MCF 10A (cell line): Measurements from ENCODE around the gene TMEM150C. TPM values are rescaled to one million over a fixed set of nuclear protein-coding genes. Genes with fewer than 3 reads are reported as not detected.

Source experiments
- BruUV-seq: library from RNA; stranded (reverse); fragments of 400-500 nt; replicated peaks from 2 replicates; lab custom pipeline; 2021; lab: Mats Ljungman, UMichigan
- CTCF ChIA-PET: fragments of 300-600 bp; sonication (Branson Sonifier 250); formaldehyde crosslinking; extraction: SDS; loops from one replicate; lab custom pipeline; 2021; ENCODE audit warnings: antibody characterized with exemption, inconsistent platforms; lab: Yijun Ruan, JAX
- POLR2A ChIA-PET: fragments of 300-600, 350-650 bp; sonication (Branson Sonifier 250); formaldehyde crosslinking; extraction: SDS; loops from one replicate; lab custom pipeline; 2020; ENCODE audit warnings: antibody characterized with exemption, inconsistent platforms; lab: Yijun Ruan, JAX
- DNase-seq: peaks from one replicate; pipeline ENCODE4 v3.0.0-alpha.2; 2018; ENCODE audit not compliant: unreplicated experiment
- H3K27ac Mint-ChIP-seq: one replicate; pipeline ENCODE4 v1.8.0; 2022; ENCODE audit warnings: mild to moderate bottlenecking, low read depth, mixed read lengths; ENCODE audit not compliant: unreplicated experiment
- H3K27me3 Mint-ChIP-seq: one replicate; pipeline ENCODE4 v1.8.0; 2022; ENCODE audit warnings: mixed read lengths; ENCODE audit not compliant: insufficient read depth, unreplicated experiment
- H3K36me3 Mint-ChIP-seq: one replicate; pipeline ENCODE4 v1.8.0; 2022; ENCODE audit warnings: mild to moderate bottlenecking, moderate library complexity, mixed read lengths; ENCODE audit not compliant: insufficient read depth, unreplicated experiment
- H3K4me1 Mint-ChIP-seq: one replicate; pipeline ENCODE4 v1.8.0; 2022; ENCODE audit warnings: mixed read lengths; ENCODE audit not compliant: insufficient read depth, unreplicated experiment
- H3K4me3 Mint-ChIP-seq: one replicate; pipeline ENCODE4 v1.8.0; 2022; ENCODE audit warnings: mild to moderate bottlenecking, moderate library complexity, mixed read lengths; ENCODE audit not compliant: unreplicated experiment
- H3K9me3 Mint-ChIP-seq: one replicate; pipeline ENCODE4 v1.8.0; 2022; ENCODE audit warnings: mixed read lengths; ENCODE audit not compliant: unreplicated experiment
- CTCF ChIP-seq: fragments of 200-600 bp; IDR thresholded peaks from one replicate; pipeline ENCODE4 v1.8.0; 2022; ENCODE audit warnings: antibody characterized with exemption, mild to moderate bottlenecking; ENCODE audit not compliant: unreplicated experiment
- intact Hi-C: fragments of 100-400 bp; cut with micrococcal nuclease; formaldehyde crosslinking; loops from 2 replicates; pipeline ENCODE4 v1.14.1; 2022
- total RNA-seq: library from RNA; stranded (reverse); gene quantifications from 2 replicates; pipeline ENCODE4 v1.2.3, GENCODE V29; 2022

The TMEM150C gene
- total RNA-seq, 1 experiment from 2014 or later: not detected

- Mint-ChIP-seq H3K4me3 (no peak overlapping the region), H3K27me3 (no peaks in the 10 kb centered on the region), H3K9me3 (no peaks in the 10 kb centered on the region), H3K4me1 (peaks cover 16% of the 10 kb centered on the region), H3K27ac (no peak overlapping the region), H3K36me3 (peaks cover 48% of the 10 kb centered on the region)
- ChIA-PET CTCF (no interaction called here), POLR2A (interaction anchor here (1.0 kb wide), 1 partner anchor 60 kb away, joined by 3 read pairs; the partner anchor contains the start of gene HNRNPD)
- no peak for TF ChIP-seq CTCF
- no TSS peak for BruUV-seq
- DNase-seq: no peak
- intact Hi-C loops: no loop called here
Observed at GRCh38 chr4:82433791-82434190, 128.0 kb downstream of the TMEM150C start.

Other genes starting within 250 kb of the TMEM150C start
- 190 and 308 TPM in 2 replicates for gene HNRNPD, start 188.0 kb downstream of the TMEM150C start, total RNA-seq
- 159 and 222 TPM in 2 replicates for gene HNRNPDL, start 131.5 kb downstream of the TMEM150C start, total RNA-seq
- gene ENOPH1, start 131.4 kb downstream of the TMEM150C start, total RNA-seq: 23.9 and 36.0 TPM in 2 replicates
- 3.5 and 3.6 TPM in 2 replicates for gene SCD5, start 236.8 kb upstream of the TMEM150C start, total RNA-seq